Mesenchymal stem cell (in vitro differentiated cells and primary cell): Measurements from ENCODE around the gene HCRTR1.

ENCODE experiments used
- DNase-seq: peaks from one replicate; pipeline ENCODE4 v3.0.0-alpha.2; 2013
- H2AFZ ChIP-seq: one replicate; pipeline ENCODE4 v1.6.1; 2013; ENCODE audit warnings: low read depth, mild to moderate bottlenecking, control low read depth, inconsistent platforms, low read length, moderate library complexity
- H2AK5ac ChIP-seq: 2 replicates; pipeline ENCODE4 v1.6.1; 2013; ENCODE audit warnings: low read length, moderate library complexity, mild to moderate bottlenecking, inconsistent platforms; ENCODE audit not compliant: severe bottlenecking
- H2BK120ac ChIP-seq: one replicate; pipeline ENCODE4 v1.6.1; 2013; ENCODE audit warnings: low read depth, mild to moderate bottlenecking, inconsistent platforms, low read length, moderate library complexity
- H2BK12ac ChIP-seq, 2 experiments: one replicate each; pipeline ENCODE4 v1.6.1; 2013; ENCODE audit warnings: inconsistent platforms in 2 of 2, low read length in 2 of 2, mild to moderate bottlenecking in 2 of 2, moderate library complexity in 2 of 2, control low read depth in 1 of 2
- H2BK15ac ChIP-seq: one replicate; pipeline ENCODE4 v1.6.1; 2013; ENCODE audit warnings: mild to moderate bottlenecking, low read depth, inconsistent platforms; ENCODE audit not compliant: poor library complexity, severe bottlenecking
- H2BK5ac ChIP-seq: 2 replicates; pipeline ENCODE4 v1.6.1; 2013; ENCODE audit warnings: low read depth, mild to moderate bottlenecking, low read length, control low read depth, inconsistent platforms; ENCODE audit not compliant: poor library complexity, severe bottlenecking
- H3K14ac ChIP-seq, 2 experiments: one replicate each; pipeline ENCODE4 v1.6.1; 2013; ENCODE audit warnings: inconsistent platforms in 2 of 2, low read length in 2 of 2, control low read depth in 1 of 2, mild to moderate bottlenecking in 1 of 2, moderate library complexity in 1 of 2
- H3K18ac ChIP-seq, 2 experiments: one replicate each; pipeline ENCODE4 v1.6.1; 2013; ENCODE audit warnings: inconsistent platforms in 2 of 2, low read length in 2 of 2, control low read depth in 1 of 2, low read depth in 1 of 2, mild to moderate bottlenecking in 1 of 2
- H3K23ac ChIP-seq, 2 experiments: one replicate each; pipeline ENCODE4 v1.6.1; 2013; ENCODE audit warnings: inconsistent platforms in 2 of 2, low read length in 2 of 2, mild to moderate bottlenecking in 2 of 2, moderate library complexity in 2 of 2, control low read depth in 1 of 2
- H3K27ac ChIP-seq: 2 replicates; pipeline ENCODE4 v1.5.1; 2013; ENCODE audit warnings: mild to moderate bottlenecking, moderate library complexity, low read length, control low read depth, inconsistent platforms; ENCODE audit not compliant: poor library complexity, severe bottlenecking
- H3K27me3 ChIP-seq, 2 experiments: 2 replicates each; pipeline versions ENCODE4 v1.6.1 to v1.7.0; 2013; ENCODE audit warnings: low read length in 2 of 2, mild to moderate bottlenecking in 2 of 2, moderate library complexity in 2 of 2, control low read depth in 1 of 2, inconsistent platforms in 1 of 2; ENCODE audit not compliant: control insufficient read depth in 1 of 2, insufficient read depth in 1 of 2
- H3K36me3 ChIP-seq, 2 experiments: 2 replicates each; pipeline versions ENCODE4 v1.6.1 to v1.7.0; 2013; ENCODE audit warnings: low read length in 2 of 2, control low read depth in 1 of 2, inconsistent platforms in 1 of 2, low read depth in 1 of 2, mild to moderate bottlenecking in 1 of 2; ENCODE audit not compliant: insufficient read depth in 2 of 2, control insufficient read depth in 1 of 2
- H3K4ac ChIP-seq, 2 experiments: one replicate each; pipeline ENCODE4 v1.6.1; 2013; ENCODE audit warnings: inconsistent platforms in 2 of 2, low read length in 2 of 2, mild to moderate bottlenecking in 2 of 2, moderate library complexity in 2 of 2, control low read depth in 1 of 2, low read depth in 1 of 2
- H3K4me1 ChIP-seq: 2 replicates; pipeline ENCODE4 v1.6.1; 2013; ENCODE audit warnings: low read depth, low read length, control low read depth; ENCODE audit not compliant: control insufficient read depth, insufficient read depth
- H3K4me2 ChIP-seq: 2 replicates; pipeline ENCODE4 v1.6.1; 2013; ENCODE audit warnings: low read length, mild to moderate bottlenecking, inconsistent platforms; ENCODE audit not compliant: poor library complexity, severe bottlenecking
- H3K4me3 ChIP-seq, 2 experiments: 2 replicates each; pipeline versions ENCODE4 v1.5.1 to v1.7.0; 2013; ENCODE audit warnings: low read length in 2 of 2, mild to moderate bottlenecking in 2 of 2, control low read depth in 1 of 2, low read depth in 1 of 2; ENCODE audit not compliant: insufficient read depth in 1 of 2
- H3K79me1 ChIP-seq: replicated peaks from 2 replicates; pipeline ENCODE4 v1.6.1; 2013; ENCODE audit warnings: mild to moderate bottlenecking, control low read depth, low read length, inconsistent platforms; ENCODE audit not compliant: poor library complexity, severe bottlenecking
- H3K9ac ChIP-seq: 2 replicates; pipeline ENCODE4 v1.7.0; 2013; ENCODE audit warnings: mild to moderate bottlenecking, low read length, moderate library complexity
- H3K9me3 ChIP-seq: 2 replicates; pipeline ENCODE4 v1.7.0; 2013; ENCODE audit warnings: mild to moderate bottlenecking, low read length; ENCODE audit not compliant: control insufficient read depth
- H4K8ac ChIP-seq: one replicate; pipeline ENCODE4 v1.6.1; 2013; ENCODE audit warnings: inconsistent platforms, mild to moderate bottlenecking, low read length, moderate library complexity
- H4K91ac ChIP-seq: one replicate; pipeline ENCODE4 v1.6.1; 2013; ENCODE audit warnings: mild to moderate bottlenecking, low read length, inconsistent platforms
- WGBS: methylation state at CpG from one replicate; pipeline ENCODE4 v1.1.7; 2013; ENCODE audit warnings: mixed read lengths; 5-methylcytosine and 5-hydroxymethylcytosine counted together

Gene HCRTR1

GRCh38 chr1:31650161-31651088 is 32.9 kb downstream of the HCRTR1 start:
- Histone ChIP-seq H3K4me2 (no peak overlapping the region), H3K27ac (no peak overlapping the region), H2BK15ac (no peak overlapping the region), H3K27me3 (no peaks in the 10 kb centered on the region), H4K91ac (no peak overlapping the region), H3K14ac (no peak overlapping the region), H2AK5ac (no peak overlapping the region), H2BK120ac (no peak overlapping the region), H4K8ac (no peak overlapping the region), H3K9me3 (no peaks in the 10 kb centered on the region), H3K23ac (no peak overlapping the region), H3K4me3 (no peak overlapping the region), H3K79me1 (peaks cover 5% of the 10 kb centered on the region), H3K36me3 (peaks cover 16 to 45% of the 10 kb centered on the region in 2 experiments), H2AFZ (no peak overlapping the region), H3K4ac (no peak overlapping the region), H2BK5ac (no peak overlapping the region), H3K9ac (no peak overlapping the region), H2BK12ac (no peak overlapping the region), H3K4me1 (peaks cover 2% of the 10 kb centered on the region), H3K18ac (no peak overlapping the region)
- WGBS: 83% methylated on average over 9 of the region's 9 CpGs
- no peak for DNase-seq

DNA sequence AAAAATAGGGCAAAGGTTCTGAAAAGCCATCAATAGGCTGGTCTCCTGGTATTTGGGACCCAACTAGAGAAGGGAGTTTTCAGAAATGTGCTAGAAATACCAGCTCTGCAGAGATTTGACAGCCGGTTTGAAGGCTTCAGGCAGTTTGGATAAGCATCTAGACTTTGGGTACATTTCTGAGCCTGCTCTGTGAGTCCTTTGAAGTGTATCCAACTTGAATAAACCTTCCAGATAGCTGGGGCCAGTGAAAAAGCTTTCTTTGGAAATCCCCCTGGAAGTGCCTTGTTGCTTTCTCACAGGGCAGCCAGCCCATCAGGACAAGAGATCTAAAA is 33.6 kb downstream of the HCRTR1 start:
- no peak overlapping the region for H2AFZ ChIP-seq
- H2AK5ac ChIP-seq: no peak overlapping the region
- no peak overlapping the region for H3K4ac ChIP-seq
- no peak overlapping the region for H3K4me2 ChIP-seq
- WGBS: 57% methylated on average over 1 of the region's 1 CpG
- no peak overlapping the region for H4K8ac ChIP-seq
- H3K36me3 ChIP-seq: peaks cover 20 to 51% of the 10 kb centered on the region in 2 experiments
- H3K23ac ChIP-seq: no peak overlapping the region
- no peak overlapping the region for H4K91ac ChIP-seq
- no peak overlapping the region for H3K4me3 ChIP-seq
- H2BK12ac ChIP-seq: no peak overlapping the region
- no peak overlapping the region for H3K27ac ChIP-seq
- DNase-seq: no peak
- no peak overlapping the region for H3K14ac ChIP-seq
- no peak overlapping the region for H2BK15ac ChIP-seq
- no peak overlapping the region for H3K18ac ChIP-seq
- no peaks in the 10 kb centered on the region for H3K4me1 ChIP-seq
- no peaks in the 10 kb centered on the region for H3K9me3 ChIP-seq
- peak overlapping the region; percentile 19 for H3K9ac ChIP-seq
- no peaks in the 10 kb centered on the region for H3K27me3 ChIP-seq
- H2BK5ac ChIP-seq: no peak overlapping the region
- H2BK120ac ChIP-seq: no peak overlapping the region
- peaks cover 2% of the 10 kb centered on the region for H3K79me1 ChIP-seq

- DNase-seq: no peak
- no peaks in the 10 kb centered on the region for H3K4me1 ChIP-seq
- H3K9me3 ChIP-seq: no peaks in the 10 kb centered on the region
- no peak overlapping the region for H4K91ac ChIP-seq
- H2BK120ac ChIP-seq: no peak overlapping the region
- no peak overlapping the region for H3K27ac ChIP-seq
- no peaks in the 10 kb centered on the region for H3K79me1 ChIP-seq
- 88% methylated on average over 6 of the region's 6 CpGs for WGBS
- H2AK5ac ChIP-seq: no peak overlapping the region
- H3K27me3 ChIP-seq: no peaks in the 10 kb centered on the region
- H3K4me2 ChIP-seq: peak overlapping the region; percentile 18
- no peak overlapping the region for H3K9ac ChIP-seq
- no peak overlapping the region for H3K14ac ChIP-seq
- H3K23ac ChIP-seq: no peak overlapping the region
- no peak overlapping the region for H3K4me3 ChIP-seq
- H4K8ac ChIP-seq: no peak overlapping the region
- peaks cover 22 to 58% of the 10 kb centered on the region in 2 experiments for H3K36me3 ChIP-seq
- no peak overlapping the region for H2BK15ac ChIP-seq
- no peak overlapping the region for H2AFZ ChIP-seq
- no peak overlapping the region for H3K4ac ChIP-seq
- no peak overlapping the region for H2BK12ac ChIP-seq
- H3K18ac ChIP-seq: no peak overlapping the region
- no peak overlapping the region for H2BK5ac ChIP-seq
Observed at GRCh38 chr1:31651766-31652165, 34.3 kb downstream of the HCRTR1 start.

DNA sequence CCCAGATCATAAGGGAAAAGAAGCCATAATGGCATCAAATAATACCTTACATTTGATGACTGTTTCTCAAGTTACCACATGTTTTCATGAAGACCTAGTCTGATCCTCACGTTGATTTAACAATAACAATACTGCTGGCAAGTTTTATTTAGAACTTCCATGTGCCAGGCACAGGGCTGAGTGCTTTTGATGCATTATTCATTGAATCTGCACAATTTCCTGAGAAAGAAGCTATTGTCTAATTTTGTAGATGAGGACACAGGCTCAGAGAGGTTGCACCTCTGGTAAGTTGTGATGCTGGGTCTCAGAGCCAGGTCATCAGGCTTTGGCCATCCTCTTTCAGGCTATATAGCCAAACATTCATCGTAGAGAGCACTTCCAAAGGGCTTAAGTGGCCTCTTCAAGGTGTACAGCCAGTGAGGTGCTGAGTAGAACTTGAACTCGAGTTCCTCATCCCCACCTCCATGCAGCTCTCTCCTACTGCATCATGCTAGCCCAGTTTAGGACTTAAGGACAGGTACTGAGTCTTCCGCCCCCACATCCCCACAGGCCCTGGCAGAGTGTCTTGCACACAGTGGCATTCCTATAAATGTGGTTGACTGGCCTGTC is 35.5 kb downstream of the HCRTR1 start:
- Histone ChIP-seq H3K14ac (no peak overlapping the region), H2BK120ac (no peak overlapping the region), H2BK12ac (no peak overlapping the region), H3K27me3 (no peaks in the 10 kb centered on the region), H3K23ac (no peak overlapping the region), H3K4ac (no peak overlapping the region), H2BK15ac (no peak overlapping the region), H2AK5ac (no peak overlapping the region), H3K27ac (no peak overlapping the region), H3K4me3 (no peak overlapping the region), H4K8ac (no peak overlapping the region), H3K9me3 (no peaks in the 10 kb centered on the region), H4K91ac (no peak overlapping the region), H3K4me1 (no peaks in the 10 kb centered on the region), H3K4me2 (no peak overlapping the region), H3K36me3 (peaks cover 34 to 70% of the 10 kb centered on the region in 2 experiments), H3K18ac (no peak overlapping the region), H3K79me1 (no peaks in the 10 kb centered on the region), H3K9ac (no peak overlapping the region), H2BK5ac (no peak overlapping the region), H2AFZ (no peak overlapping the region)
- no peak for DNase-seq
- WGBS: 88% methylated on average over 4 of the region's 4 CpGs
